ENCODE data around the gene CRYAB.
A peak's percentile ranks its signal among the peaks of the same experiment; 100 is the strongest.

The CRYAB gene

DNA sequence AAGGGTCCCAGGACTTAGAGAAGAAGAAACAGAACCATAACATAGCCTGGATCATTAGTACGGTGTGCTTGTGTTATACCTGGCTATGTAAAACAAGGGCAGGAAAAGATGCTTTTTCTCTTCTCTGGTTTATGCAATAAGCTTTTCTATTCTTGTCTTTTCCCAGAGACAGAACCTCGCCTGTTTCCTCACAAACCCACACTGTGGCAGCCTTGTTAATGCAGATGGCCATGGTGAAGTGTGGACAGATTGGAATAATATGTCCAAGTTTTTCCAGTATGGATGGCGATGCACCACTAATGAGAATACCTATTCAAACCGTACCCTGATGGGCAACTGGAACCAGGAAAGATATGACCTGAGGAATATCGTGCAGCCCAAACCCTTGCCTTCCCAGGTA, 29.4 kb downstream of the CRYAB start:
- DNase-seq (ENCODE audit: insufficient read length, low spot score) (no peak), FAIRE-seq (no peak)
- TF ChIP-seq PAX5 (IDR thresholded peaks at IDR 0.05; ENCODE audit: insufficient read depth, low read length, severe bottlenecking) (no peak), POLR2AphosphoS5 (IDR thresholded peaks at IDR 0.05; ENCODE audit: low read depth, low read length) (no peak), SPI1 (IDR thresholded peaks at IDR 0.05; ENCODE audit: low read depth, low read length) (no peak), POLR2A (IDR thresholded peaks at IDR 0.05; ENCODE audit: low read depth, low read length) (no peak)

DNA sequence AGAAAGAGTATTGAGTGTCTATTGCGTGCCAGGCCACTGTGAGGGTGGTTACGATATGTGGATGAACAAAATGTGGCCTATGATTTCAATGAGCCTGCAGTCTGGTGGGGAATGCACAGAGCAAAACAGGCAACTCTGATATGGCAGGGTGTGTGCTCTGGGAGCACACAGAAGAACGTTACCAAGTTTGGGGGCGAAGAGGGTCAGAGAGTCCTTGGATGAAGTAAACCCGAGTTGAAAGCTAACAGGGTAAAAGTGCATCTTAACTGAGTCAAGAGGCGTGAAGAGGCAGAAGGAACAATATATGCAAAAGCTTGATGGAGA, 32.0 kb downstream of the CRYAB start:
- FAIRE-seq: no peak
- no peak for TF ChIP-seq SPI1 (IDR thresholded peaks at IDR 0.05; ENCODE audit: low read depth, low read length)
- TF ChIP-seq POLR2A (IDR thresholded peaks at IDR 0.05; ENCODE audit: low read depth, low read length): no peak
- TF ChIP-seq TAF1 (IDR thresholded peaks at IDR 0.05; ENCODE audit: low read depth, low read length): no peak
- no peak for TF ChIP-seq POLR2AphosphoS5 (IDR thresholded peaks at IDR 0.05; ENCODE audit: low read depth, low read length)
- no peak for TF ChIP-seq POU2F2 (IDR thresholded peaks at IDR 0.05; ENCODE audit: low read depth, low read length)
- TF ChIP-seq PAX5 (IDR thresholded peaks at IDR 0.05; ENCODE audit: insufficient read depth, low read length, severe bottlenecking): no peak
- DNase-seq (ENCODE audit: insufficient read length, low spot score): no peak

DNA sequence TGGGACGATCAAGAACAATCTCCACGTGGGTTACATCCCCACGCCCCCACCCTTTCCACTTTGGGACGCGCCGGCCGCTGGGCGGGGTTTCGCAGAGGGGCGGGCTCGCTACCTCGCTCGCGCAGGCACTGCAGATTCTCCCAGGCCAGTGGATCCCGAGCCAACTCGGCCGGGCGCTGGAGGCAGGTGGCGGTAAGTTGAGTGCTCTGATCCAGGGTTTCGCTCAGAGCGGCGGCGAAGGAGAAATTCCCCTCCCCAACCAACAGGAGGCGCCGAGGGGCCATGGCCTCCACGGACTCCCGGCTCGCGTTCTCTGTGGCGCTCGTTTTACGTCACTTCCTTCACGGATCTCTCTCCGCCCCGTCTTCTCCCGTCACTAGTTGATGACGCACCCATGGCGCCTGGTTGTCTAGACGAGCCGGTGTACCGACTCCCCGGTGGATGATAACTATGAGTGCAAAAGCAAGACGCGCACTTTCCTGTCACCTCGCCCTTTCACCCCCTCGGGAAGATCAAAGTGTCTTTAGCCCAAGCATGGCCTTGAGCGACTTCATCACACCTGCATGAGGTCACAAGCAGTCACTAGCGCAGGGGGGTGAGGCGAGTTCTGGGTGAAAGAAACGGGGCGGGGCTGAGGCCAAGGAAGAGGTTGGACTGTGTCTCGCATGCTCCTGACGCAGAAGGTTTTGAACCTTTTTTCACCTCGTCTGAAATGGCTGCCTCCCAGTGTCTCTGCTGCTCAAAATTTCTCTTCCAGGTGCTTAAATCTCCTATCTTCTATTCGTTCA, 32.5 kb downstream of the CRYAB start, which contains the start of the genes CFAP68 and FDXACB1:
CFAP68 (plus strand) TSS at position 693 of the 788 bp plus-strand sequence; CDS start at position 713, 20 bp downstream.
FDXACB1 (minus strand) TSS at position 317 of the 788 bp plus-strand sequence; CDS start at position 284, 33 bp downstream.
- FAIRE-seq: peak; percentile 96
- TF ChIP-seq POLR2A (IDR thresholded peaks at IDR 0.05; ENCODE audit: low read depth, low read length) (peak; percentile 81), POLR2AphosphoS5 (IDR thresholded peaks at IDR 0.05; ENCODE audit: low read depth, low read length) (peak; percentile 80), POU2F2 (IDR thresholded peaks at IDR 0.05; ENCODE audit: low read depth, low read length) (no peak), SPI1 (IDR thresholded peaks at IDR 0.05; ENCODE audit: low read depth, low read length) (no peak), PAX5 (IDR thresholded peaks at IDR 0.05; ENCODE audit: insufficient read depth, low read length, severe bottlenecking) (no peak), TAF1 (IDR thresholded peaks at IDR 0.05; ENCODE audit: low read depth, low read length) (peak; percentile 55; the same call in 1 of the 2 replicates)
- peak; percentile 87 for DNase-seq (ENCODE audit: insufficient read length, low spot score)

DNA sequence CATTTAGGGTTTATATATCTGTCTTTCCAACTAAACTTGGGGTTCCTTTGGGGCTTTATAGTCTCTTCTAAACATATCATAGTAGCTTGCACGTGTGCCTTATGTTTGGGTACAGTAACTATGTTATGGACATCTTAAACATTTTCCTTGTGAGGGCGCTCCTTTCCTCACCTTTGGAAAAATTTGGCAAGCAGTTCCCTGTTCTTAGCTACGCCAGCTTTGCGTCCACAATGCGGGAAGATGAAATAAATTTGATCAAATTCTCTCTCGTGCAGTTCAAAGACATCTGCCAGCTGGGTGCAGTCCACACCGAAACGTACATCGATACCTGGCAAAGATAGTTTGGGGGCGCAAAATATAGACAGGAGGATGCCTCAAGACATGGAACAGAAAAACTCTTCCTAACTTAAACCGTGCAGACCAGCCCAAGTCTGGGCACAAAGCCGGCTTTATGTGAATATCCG, 33.2 kb downstream of the CRYAB start:
- TF ChIP-seq PAX5 (IDR thresholded peaks at IDR 0.05; ENCODE audit: insufficient read depth, low read length, severe bottlenecking) (no peak), POLR2AphosphoS5 (IDR thresholded peaks at IDR 0.05; ENCODE audit: low read depth, low read length) (no peak), TAF1 (IDR thresholded peaks at IDR 0.05; ENCODE audit: low read depth, low read length) (no peak), POLR2A (IDR thresholded peaks at IDR 0.05; ENCODE audit: low read depth, low read length) (no peak), SPI1 (IDR thresholded peaks at IDR 0.05; ENCODE audit: low read depth, low read length) (no peak), POU2F2 (IDR thresholded peaks at IDR 0.05; ENCODE audit: low read depth, low read length) (no peak)
- FAIRE-seq (no peak), DNase-seq (ENCODE audit: insufficient read length, low spot score) (no peak)

DNA sequence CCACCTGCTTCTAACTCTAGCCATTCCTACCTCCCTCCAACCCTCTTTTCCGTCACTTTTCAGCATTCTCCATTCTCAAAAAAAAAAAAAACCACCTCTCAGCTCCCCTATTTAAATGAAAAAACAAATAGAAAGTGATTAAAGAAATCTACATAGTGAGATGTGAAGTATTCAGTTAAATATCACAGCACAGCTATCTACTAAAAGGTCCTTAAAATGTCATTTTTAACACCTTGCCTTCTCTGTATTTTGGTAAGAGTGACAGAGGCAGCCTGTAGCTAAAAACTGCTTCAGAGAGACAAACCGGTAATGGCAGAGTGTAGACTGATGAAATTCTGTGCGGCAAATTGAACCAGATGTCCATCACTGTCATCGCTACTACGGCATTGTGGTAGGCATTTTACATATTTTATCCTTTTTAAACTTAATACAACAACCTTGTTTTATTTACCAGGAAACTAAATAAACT, 39.8 kb downstream of the CRYAB start:
- DNase-seq (ENCODE audit: insufficient read length, low spot score) (no peak), FAIRE-seq (no peak)
- TF ChIP-seq TAF1 (IDR thresholded peaks at IDR 0.05; ENCODE audit: low read depth, low read length) (no peak), SPI1 (IDR thresholded peaks at IDR 0.05; ENCODE audit: low read depth, low read length) (no peak), POLR2AphosphoS5 (IDR thresholded peaks at IDR 0.05; ENCODE audit: low read depth, low read length) (no peak), POU2F2 (IDR thresholded peaks at IDR 0.05; ENCODE audit: low read depth, low read length) (no peak), POLR2A (IDR thresholded peaks at IDR 0.05; ENCODE audit: low read depth, low read length) (no peak), PAX5 (IDR thresholded peaks at IDR 0.05; ENCODE audit: insufficient read depth, low read length, severe bottlenecking) (no peak)

DNA sequence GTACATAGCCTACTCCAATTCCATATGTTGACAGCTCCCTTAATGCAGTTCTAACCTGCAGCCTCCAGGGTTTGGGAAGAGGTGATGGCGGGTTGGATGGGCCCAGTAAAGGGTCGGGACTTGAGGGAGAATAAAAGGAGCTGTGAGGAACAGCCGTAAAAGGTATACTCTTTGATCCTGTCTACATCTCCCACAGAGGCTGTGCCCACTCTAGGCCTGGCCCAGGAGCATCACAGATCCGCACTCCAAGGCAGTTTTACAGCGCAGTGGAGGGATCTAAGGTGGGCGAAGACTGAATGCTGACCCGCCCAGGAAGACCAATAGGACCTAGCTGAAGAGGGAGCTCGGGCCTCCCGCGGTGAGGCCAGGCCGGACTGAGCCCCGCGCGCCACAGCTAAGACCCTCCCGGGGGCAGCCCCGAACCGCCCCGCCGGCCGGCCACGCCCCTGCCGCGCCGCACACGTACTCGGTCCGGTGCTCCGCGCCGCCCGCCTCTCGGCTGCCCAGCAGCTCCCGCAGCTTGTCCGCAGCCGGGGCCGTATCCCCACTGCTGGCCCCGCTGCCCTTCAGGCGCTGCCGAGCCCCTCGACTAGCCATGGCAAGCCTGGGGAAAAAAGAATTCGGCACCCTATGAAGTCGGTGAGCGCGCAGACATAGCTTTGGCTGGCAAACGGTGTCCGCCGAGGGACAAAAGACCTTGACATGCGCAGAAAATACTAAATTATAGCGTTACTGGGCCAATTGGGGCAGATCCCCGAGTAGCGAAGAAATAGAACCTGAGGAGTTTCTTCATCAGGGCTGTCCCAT, 40.5 kb downstream of the CRYAB start, which contains the start of gene ALG9:
ALG9 (minus strand) TSS at position 696 of the 807 bp plus-strand sequence; CDS start at position 597, 99 bp downstream.
- DNase-seq (ENCODE audit: insufficient read length, low spot score) (peak; percentile 71), FAIRE-seq (peak; percentile 89)
- TF ChIP-seq POLR2A (IDR thresholded peaks at IDR 0.05; ENCODE audit: low read depth, low read length) (peak; percentile 16; the same call in 1 of the 2 replicates), POU2F2 (IDR thresholded peaks at IDR 0.05; ENCODE audit: low read depth, low read length) (0 out of 2 replicates have a peak, but pooled peaks have one; percentile 41), TAF1 (IDR thresholded peaks at IDR 0.05; ENCODE audit: low read depth, low read length) (no peak), PAX5 (IDR thresholded peaks at IDR 0.05; ENCODE audit: insufficient read depth, low read length, severe bottlenecking) (no peak), SPI1 (IDR thresholded peaks at IDR 0.05; ENCODE audit: low read depth, low read length) (no peak), POLR2AphosphoS5 (IDR thresholded peaks at IDR 0.05; ENCODE audit: low read depth, low read length) (no peak)

DNA sequence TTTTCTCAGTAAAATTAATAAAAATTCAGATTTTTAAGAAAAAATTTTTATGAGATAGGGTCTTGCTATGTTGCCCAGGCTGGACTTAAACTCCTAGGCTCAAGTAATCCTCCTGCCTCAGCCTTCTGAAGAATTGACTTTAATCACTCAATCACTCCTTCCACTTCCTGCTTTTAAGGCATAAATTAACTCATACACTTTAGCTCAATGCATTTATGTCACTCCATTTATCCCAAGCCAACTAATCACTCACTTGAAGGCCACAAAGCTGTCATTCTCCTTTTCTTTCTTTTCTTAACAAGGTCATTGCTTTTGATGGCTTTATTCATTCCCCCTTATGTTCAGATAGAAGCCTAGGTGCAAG, 41.1 kb downstream of the CRYAB start:
- FAIRE-seq (no peak), DNase-seq (ENCODE audit: insufficient read length, low spot score) (no peak)
- TF ChIP-seq TAF1 (IDR thresholded peaks at IDR 0.05; ENCODE audit: low read depth, low read length) (no peak), SPI1 (IDR thresholded peaks at IDR 0.05; ENCODE audit: low read depth, low read length) (peak; percentile 63)

DNA sequence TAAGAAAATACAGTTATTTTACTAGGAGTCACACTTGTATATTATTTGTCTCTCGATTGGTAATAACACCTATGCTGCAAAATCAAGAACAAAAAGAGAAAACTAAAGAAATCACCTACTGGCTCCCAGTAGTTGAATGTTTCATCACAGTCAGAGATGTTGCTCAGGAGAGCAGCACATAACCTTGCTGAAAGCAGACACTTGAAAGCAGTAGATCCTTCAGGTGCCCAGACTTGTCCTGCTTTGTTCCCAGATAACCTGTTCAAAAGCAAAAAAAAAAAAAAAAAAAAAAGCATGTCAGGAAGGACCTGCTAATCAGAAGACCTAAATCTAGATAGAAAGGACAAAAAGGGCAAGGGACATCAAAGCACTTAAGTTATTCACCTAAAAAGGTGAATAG, 41.5 kb downstream of the CRYAB start:
- no peak for FAIRE-seq
- no peak for TF ChIP-seq POLR2AphosphoS5 (IDR thresholded peaks at IDR 0.05; ENCODE audit: low read depth, low read length)
- no peak for TF ChIP-seq POLR2A (IDR thresholded peaks at IDR 0.05; ENCODE audit: low read depth, low read length)
- TF ChIP-seq PAX5 (IDR thresholded peaks at IDR 0.05; ENCODE audit: insufficient read depth, low read length, severe bottlenecking): no peak
- no peak for TF ChIP-seq SPI1 (IDR thresholded peaks at IDR 0.05; ENCODE audit: low read depth, low read length)
- TF ChIP-seq TAF1 (IDR thresholded peaks at IDR 0.05; ENCODE audit: low read depth, low read length): no peak
- TF ChIP-seq POU2F2 (IDR thresholded peaks at IDR 0.05; ENCODE audit: low read depth, low read length): no peak
- no peak for DNase-seq (ENCODE audit: insufficient read length, low spot score)

DNA sequence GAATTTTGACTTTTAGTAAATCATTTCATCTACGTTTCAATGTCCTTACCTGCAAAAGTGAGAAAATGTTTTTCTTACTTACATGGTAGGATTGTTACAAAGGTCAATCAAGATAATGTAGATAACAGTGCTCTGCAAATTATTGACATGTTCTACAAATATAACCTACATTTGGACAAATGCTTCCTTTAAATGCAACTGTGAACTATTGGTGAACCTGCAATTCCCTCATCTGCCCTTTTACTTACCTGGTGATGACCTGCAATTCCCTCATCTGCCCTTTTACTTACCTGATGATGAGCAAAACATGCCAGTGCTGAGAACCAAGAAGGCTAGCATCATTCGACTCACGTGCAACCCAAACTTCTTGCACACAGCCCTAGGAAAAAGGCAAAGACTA, 51.3 kb downstream of the CRYAB start:
- FAIRE-seq (peak; percentile 13), DNase-seq (ENCODE audit: insufficient read length, low spot score) (no peak)
- no peak for TF ChIP-seq TAF1 (IDR thresholded peaks at IDR 0.05; ENCODE audit: low read depth, low read length)
- no peak for TF ChIP-seq POU2F2 (IDR thresholded peaks at IDR 0.05; ENCODE audit: low read depth, low read length)
- no peak for TF ChIP-seq PAX5 (IDR thresholded peaks at IDR 0.05; ENCODE audit: insufficient read depth, low read length, severe bottlenecking)
- TF ChIP-seq POLR2A (IDR thresholded peaks at IDR 0.05; ENCODE audit: low read depth, low read length): no peak
- TF ChIP-seq POLR2AphosphoS5 (IDR thresholded peaks at IDR 0.05; ENCODE audit: low read depth, low read length): no peak
- TF ChIP-seq SPI1 (IDR thresholded peaks at IDR 0.05; ENCODE audit: low read depth, low read length): no peak
